ENCODE results near the gene KCNG2. TPM values are rescaled to one million over a fixed set of nuclear protein-coding genes. Genes with fewer than 3 reads are reported as not detected.

The KCNG2 gene
- total RNA-seq, 1 donor from 2014 or later, result not detected

DNA sequence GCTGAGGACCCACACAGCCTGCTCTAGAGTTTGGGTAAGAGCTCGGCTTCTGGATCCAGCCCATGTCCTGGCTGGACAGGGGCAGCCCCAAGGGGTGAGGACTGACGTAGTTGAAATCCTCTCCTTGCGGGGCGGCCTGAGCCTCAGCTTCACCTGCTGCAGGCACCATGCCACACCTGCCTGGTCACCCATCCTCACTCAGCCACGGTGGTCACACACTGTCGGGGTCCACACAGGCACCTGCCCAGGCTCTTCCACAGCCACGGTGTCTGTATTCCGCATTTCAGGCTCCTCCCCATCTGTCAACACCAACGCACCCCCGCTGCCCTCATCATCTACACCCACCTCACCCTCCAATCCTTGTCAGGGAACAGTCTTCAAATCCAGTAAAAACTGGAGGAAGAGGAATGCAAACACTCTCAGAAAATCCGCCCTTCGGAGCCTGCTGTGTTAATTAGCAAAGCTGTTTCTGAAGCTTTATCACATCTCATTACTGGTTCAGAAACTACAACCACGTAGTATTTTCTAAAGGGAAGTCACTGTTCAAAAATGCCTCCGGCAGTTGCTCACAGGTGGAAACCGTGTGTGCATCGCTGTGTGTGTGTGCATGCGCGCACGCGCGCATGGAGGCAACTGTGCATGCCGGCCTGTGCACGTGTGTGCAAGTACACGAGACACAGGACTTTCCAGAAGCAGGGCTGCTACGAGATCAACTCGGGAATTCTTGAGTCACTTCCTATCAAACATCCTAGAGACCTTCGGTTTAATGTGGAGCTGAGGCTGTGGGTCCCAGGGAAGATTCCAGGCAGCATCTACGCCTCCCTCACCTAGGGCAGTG, 115.5 kb downstream of the KCNG2 start:
- Mint-ChIP-seq H3K36me3 (peaks cover 54% of the 10 kb centered on the region), H3K27me3 (ENCODE audit: insufficient read depth, low read depth) (no peaks in the 10 kb centered on the region), H3K4me3 (no peak overlapping the region), H3K27ac (no peak overlapping the region), H3K9me3 (peaks cover 31% of the 10 kb centered on the region), H3K4me1 (peaks cover 10% of the 10 kb centered on the region)
- DNase-seq (ENCODE audit: low spot score), result peak; percentile 27
- no peaks in the 10 kb centered on the region for H3F3A ChIP-seq (ENCODE audit: low read depth)
- H3K79me2 ChIP-seq (ENCODE audit: low read depth), result no peaks in the 10 kb centered on the region
- H3K9ac ChIP-seq, result no peak overlapping the region
- H3K27me3 ChIP-seq, result peaks cover 5% of the 10 kb centered on the region
- H3K4me2 ChIP-seq, result no peak overlapping the region
- no peaks in the 10 kb centered on the region for H3K36me3 ChIP-seq
- H3K4me3 ChIP-seq, result no peak overlapping the region
- TF ChIP-seq EZH2phosphoT487 (IDR thresholded peaks at IDR 0.05), result no peak
- no peak for TF ChIP-seq EZH2 (IDR thresholded peaks at IDR 0.05)
- TF ChIP-seq, protein P1, sequence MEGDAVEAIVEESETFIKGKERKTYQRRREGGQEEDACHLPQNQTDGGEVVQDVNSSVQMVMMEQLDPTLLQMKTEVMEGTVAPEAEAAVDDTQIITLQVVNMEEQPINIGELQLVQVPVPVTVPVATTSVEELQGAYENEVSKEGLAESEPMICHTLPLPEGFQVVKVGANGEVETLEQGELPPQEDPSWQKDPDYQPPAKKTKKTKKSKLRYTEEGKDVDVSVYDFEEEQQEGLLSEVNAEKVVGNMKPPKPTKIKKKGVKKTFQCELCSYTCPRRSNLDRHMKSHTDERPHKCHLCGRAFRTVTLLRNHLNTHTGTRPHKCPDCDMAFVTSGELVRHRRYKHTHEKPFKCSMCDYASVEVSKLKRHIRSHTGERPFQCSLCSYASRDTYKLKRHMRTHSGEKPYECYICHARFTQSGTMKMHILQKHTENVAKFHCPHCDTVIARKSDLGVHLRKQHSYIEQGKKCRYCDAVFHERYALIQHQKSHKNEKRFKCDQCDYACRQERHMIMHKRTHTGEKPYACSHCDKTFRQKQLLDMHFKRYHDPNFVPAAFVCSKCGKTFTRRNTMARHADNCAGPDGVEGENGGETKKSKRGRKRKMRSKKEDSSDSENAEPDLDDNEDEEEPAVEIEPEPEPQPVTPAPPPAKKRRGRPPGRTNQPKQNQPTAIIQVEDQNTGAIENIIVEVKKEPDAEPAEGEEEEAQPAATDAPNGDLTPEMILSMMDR (IDR thresholded peaks at IDR 0.05), result no peak
- H3K27ac ChIP-seq, result no peak overlapping the region
- H3K4me1 ChIP-seq, result peaks cover 6% of the 10 kb centered on the region
- no peak overlapping the region for H2AFZ ChIP-seq (replicated peaks)
- no peaks in the 10 kb centered on the region for H4K20me1 ChIP-seq (ENCODE audit: low read depth)
- H3K9me3 ChIP-seq (ENCODE audit: low read depth), result no peaks in the 10 kb centered on the region

GRCh38 chr18:79914614-79915160, 116.9 kb downstream of the KCNG2 start:
- Histone ChIP-seq H3K9me3 (ENCODE audit: low read depth) (no peaks in the 10 kb centered on the region), H4K20me1 (ENCODE audit: low read depth) (no peaks in the 10 kb centered on the region), H3K4me2 (no peak overlapping the region), H3K36me3 (no peaks in the 10 kb centered on the region), H3K27me3 (peaks cover 5% of the 10 kb centered on the region), H3F3A (ENCODE audit: low read depth) (no peaks in the 10 kb centered on the region), H3K9ac (no peak overlapping the region), H3K27ac (no peak overlapping the region), H2AFZ (replicated peaks) (no peak overlapping the region), H3K4me1 (peaks cover 6% of the 10 kb centered on the region), H3K79me2 (ENCODE audit: low read depth) (no peaks in the 10 kb centered on the region), H3K4me3 (no peak overlapping the region)
- DNase-seq (ENCODE audit: low spot score), result no peak
- no peak for TF ChIP-seq EZH2phosphoT487 (IDR thresholded peaks at IDR 0.05)
- TF ChIP-seq, protein P1 (IDR thresholded peaks at IDR 0.05), result no peak
- TF ChIP-seq EZH2 (IDR thresholded peaks at IDR 0.05), result no peak
- Mint-ChIP-seq H3K9me3 (peaks cover 28% of the 10 kb centered on the region), H3K27me3 (ENCODE audit: insufficient read depth, low read depth) (peaks cover 4% of the 10 kb centered on the region), H3K4me1 (peaks cover 10% of the 10 kb centered on the region), H3K27ac (no peak overlapping the region), H3K4me3 (no peak overlapping the region), H3K36me3 (peaks cover 49% of the 10 kb centered on the region)

DNA sequence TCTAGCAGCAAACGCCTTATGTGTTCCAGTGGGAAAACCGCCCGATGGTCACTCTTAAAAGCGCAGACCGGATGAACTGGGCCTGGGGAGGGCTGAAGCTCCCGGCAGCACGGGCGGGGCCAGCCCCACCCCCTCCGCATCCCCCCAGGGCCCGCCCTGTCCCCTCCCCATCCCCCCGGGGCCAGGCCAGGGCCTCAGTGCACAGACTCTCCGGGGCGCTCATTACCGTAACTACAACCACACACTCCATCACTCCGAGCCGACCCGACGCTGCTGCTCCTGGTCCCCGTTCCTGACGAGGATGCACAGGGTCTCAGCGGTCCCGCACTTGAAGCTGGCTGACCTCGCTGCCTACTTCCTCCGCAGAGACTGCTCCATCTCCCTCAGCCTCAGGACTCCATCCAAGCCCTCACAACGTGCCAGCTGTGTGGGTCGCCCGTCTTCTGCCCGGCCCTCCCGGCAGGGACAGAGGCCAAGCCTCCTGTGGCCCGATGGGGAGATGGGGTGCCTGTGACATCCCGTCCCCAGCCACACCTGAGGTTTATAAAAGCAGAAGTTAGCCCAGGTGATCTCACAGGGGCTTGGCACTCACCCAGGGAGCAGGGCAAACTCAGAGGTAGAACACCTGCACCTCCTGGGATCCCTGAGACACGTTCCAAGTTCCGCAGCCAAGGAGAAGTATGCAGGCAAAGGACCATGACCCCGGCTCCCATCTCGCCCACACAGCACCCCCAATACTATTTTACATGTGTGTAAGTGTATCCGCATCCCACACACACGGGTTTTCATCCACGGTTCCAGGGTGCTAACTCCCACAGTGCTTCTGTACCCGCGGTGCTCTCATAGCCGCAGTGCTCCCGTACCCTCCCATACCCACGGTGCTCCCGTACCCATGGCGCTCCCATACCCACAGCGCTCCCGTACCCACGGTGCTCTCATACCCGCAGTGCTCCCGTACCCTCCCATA, 117.7 kb downstream of the KCNG2 start:
- DNase-seq (ENCODE audit: low spot score), result no peak

More for the DNA sequence above, 117.7 kb downstream of the KCNG2 start:
- Mint-ChIP-seq H3K27ac (no peak overlapping the region), H3K4me1 (peaks cover 10% of the 10 kb centered on the region), H3K4me3 (no peak overlapping the region), H3K27me3 (ENCODE audit: insufficient read depth, low read depth) (peaks cover 4% of the 10 kb centered on the region), H3K9me3 (peaks cover 28% of the 10 kb centered on the region), H3K36me3 (peaks cover 48% of the 10 kb centered on the region)
- Histone ChIP-seq H2AFZ (replicated peaks) (no peak overlapping the region), H3K27ac (no peak overlapping the region), H3K4me2 (no peak overlapping the region), H4K20me1 (ENCODE audit: low read depth) (no peaks in the 10 kb centered on the region), H3K79me2 (ENCODE audit: low read depth) (no peaks in the 10 kb centered on the region), H3F3A (ENCODE audit: low read depth) (no peaks in the 10 kb centered on the region), H3K9ac (no peak overlapping the region), H3K27me3 (peaks cover 5% of the 10 kb centered on the region), H3K36me3 (no peaks in the 10 kb centered on the region), H3K4me3 (no peak overlapping the region), H3K9me3 (ENCODE audit: low read depth) (no peaks in the 10 kb centered on the region), H3K4me1 (peaks cover 6% of the 10 kb centered on the region)
- TF ChIP-seq EZH2phosphoT487 (IDR thresholded peaks at IDR 0.05) (no peak), EZH2 (IDR thresholded peaks at IDR 0.05) (no peak)
- TF ChIP-seq, protein P1 (IDR thresholded peaks at IDR 0.05), result no peak

Measured in neural progenitor cell (in vitro differentiated cells).